Measurements from ENCODE around the gene MFNG.

The MFNG gene

GRCh38 chr22:37511395-37512104 is 25.4 kb upstream of the MFNG start:
- no peak for DNase-seq

DNA sequence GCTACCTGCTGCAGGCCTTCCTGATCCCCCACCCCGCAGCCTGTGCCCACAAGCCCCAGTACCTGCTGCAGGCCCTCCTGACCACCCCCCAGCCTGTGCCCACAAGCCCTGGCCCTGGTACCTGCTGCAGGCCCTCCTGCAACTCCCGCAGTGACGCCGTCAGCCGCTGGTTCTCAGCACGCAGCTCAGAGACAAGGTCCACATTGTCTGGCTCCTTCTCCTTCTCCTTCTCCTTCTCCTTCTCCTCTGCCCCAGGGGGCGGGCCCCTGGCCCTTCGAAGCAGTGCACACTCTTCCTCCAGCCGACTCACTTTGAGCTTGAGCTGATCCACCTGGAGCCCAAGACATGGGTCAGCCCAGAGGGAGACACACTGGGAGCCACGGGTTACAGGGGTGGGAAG is 23.9 kb upstream of the MFNG start:
- DNase-seq: no peak

DNA sequence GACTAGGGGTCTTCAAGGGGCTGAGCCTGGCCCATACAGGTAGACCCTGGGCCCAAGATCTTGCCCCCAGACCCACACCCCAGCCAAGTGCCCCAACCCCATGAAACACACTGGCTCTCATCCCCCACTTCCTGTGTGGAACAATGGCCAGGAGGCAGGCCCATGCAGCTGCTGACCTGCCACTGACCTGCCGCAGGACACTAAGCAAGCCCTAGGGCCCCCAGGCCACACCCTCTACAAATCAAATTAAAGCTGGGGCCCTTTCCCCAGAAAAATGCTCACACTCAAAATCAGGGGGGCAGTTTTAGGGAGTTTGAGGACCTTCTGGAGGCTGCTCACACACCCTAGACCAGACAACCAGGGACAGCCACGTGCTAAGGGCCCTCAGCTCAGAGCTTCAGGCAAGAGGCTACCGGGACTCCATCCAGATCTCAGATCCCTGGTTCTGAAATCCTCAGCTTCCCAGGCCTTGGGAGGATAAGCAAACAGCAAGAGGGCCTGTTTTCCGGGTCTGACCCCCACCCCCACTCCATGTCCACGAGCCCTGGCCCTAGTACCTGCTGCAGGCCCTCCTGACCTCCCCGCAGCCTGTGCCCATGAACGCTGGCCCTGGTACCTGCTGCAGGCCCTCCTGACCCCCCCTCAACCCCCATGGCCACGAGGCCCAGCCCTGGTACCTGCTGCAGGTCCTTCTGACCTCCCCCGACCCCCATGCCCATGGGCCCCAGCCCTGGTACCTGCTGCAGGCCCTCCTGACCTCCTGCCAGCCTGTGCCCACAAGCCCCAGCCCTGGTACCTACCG is 23.1 kb upstream of the MFNG start:
- no peak for DNase-seq

- DNase-seq: no peak
Observed at GRCh38 chr22:37508431-37508992, 22.3 kb upstream of the MFNG start.

- DNase-seq: no peak
Observed at GRCh38 chr22:37507731-37508130, 21.5 kb upstream of the MFNG start.

GRCh38 chr22:37505989-37506388 is 19.8 kb upstream of the MFNG start:
- DNase-seq: no peak

DNA sequence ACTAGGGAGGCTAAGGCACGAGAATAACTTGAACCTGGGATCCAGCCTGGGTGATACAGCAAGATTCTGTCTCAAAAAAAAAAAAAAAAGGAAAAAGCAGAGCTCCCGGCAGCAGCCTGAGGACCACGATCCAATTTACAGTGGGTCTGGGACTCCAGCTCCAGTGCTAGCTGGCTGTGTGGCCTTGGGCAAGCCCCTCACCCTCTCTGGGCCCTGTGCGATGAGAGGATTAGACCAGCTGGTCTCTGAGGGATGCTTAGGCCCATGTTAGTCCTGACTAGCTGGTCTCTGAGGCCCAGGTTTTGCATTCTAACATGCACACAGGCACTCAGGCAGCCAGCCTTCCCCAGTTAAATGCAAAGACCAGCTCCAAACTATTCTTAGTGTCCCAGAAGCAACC is 19.4 kb upstream of the MFNG start:
- no peak for DNase-seq

- DNase-seq: no peak
Observed at GRCh38 chr22:37504964-37505363, 18.8 kb upstream of the MFNG start.

DNA sequence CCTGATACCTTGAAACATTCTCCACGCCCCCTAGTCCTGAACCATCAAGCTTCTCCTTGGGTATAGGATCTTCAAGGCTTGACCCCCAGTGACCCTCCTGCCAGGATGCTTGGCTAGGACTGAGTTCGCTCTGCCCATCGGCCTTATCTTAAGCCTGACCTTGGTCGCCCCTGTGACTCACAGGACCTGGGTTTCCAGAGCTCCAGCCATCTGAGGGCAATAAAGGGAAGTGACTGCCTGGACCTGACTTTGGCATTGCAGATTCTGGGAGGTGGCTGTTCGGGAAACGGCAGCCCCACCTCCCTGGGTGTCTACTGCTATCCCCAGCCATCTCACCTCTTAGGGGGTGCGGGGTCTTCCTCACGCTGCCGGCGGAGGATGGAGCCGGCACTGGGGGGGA is 17.7 kb upstream of the MFNG start:
- no peak for DNase-seq

- no peak for DNase-seq
Observed at GRCh38 chr22:37503183-37503683, 17.0 kb upstream of the MFNG start.

GRCh38 chr22:37502342-37503182 is 16.4 kb upstream of the MFNG start:
- DNase-seq: no peak

- no peak for DNase-seq
Observed at GRCh38 chr22:37501610-37502341, 15.6 kb upstream of the MFNG start.

- DNase-seq: no peak
Observed at GRCh38 chr22:37500745-37501609, 14.8 kb upstream of the MFNG start.

GRCh38 chr22:37499789-37500540 is 13.8 kb upstream of the MFNG start:
- DNase-seq: no peak

DNA sequence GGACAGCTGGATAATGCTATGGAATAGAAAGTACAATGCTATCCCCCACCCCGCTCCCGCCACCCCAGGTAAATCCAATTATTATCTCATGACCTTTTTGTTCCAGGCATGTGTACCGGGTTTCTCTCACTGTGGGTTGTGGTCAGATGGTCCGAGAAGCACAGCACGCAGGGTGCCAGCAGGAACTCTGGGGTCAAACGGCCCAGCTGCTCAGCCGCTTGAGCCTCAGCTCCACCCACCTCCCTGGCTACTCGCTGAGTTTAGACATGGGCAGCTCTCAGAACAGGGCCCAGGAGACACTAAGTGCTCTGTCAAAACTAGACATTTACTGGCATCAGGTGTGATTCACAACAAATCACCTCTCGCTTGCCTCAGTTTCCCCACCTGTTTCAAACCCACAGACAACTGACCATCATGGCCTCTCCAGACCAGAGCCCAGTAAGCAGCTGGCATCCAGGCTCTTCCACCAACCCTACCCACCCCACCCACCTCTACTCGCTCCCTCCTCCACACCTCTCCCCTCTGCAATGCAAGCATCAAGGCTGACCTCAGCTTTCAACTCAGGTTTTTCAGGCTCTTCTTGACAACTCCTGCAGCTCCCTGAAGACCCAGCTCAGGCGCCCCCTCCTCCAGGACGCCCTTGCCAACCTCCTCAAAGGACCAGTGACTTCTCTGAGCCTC is 13.0 kb upstream of the MFNG start:
- no peak for DNase-seq

GRCh38 chr22:37498289-37498909 is 12.2 kb upstream of the MFNG start:
- peak; percentile 64 for DNase-seq

GRCh38 chr22:37497062-37497599 is 10.9 kb upstream of the MFNG start:
- no peak for DNase-seq

DNA sequence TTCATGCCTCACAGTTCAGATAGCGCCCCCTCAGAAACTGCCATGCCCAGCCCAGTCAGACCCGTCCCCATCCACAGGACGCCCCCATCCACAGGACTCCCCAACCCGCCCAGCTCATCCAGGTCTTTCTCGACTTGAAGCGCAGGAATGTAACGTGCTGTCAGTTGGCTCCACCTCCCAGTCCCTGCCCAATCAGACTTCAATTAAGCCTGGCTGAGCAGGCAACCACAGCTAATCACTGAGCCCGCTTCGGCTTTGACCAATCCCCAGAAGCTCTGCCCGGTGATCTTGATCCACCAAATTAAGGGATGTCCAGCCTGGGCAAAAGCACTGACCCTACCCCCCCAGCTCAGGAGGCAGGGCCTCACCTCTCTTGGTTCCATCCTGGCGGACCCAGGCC is 10.5 kb upstream of the MFNG start:
- DNase-seq: no peak

DNA sequence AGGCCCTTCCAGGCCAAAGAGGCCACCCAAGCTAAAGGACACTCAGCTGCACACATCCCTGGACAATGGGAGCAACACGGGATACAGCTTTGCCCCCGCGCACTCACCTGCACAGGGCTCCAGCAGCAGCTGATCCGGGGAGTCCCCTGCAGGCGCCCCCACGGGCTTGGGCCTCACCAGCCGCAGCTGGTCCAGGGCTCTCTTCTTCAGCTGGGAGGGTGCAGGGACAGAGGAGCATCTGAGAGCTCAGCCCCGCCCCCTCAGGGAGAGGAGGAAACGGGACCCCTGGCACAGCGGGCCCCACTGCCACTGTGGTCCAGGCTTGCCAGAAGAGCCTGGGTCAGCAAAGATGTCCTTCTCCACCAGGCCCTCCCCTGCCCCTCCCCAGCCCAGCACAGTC is 7.8 kb upstream of the MFNG start:
- DNase-seq: no peak

All from activated CD4-positive, alpha-beta T cell treated with anti-CD3 and anti-CD28 coated beads, Interleukin-2, amount 50 U/mL, for 16 hours (primary cell).